Ovary (tissue), 3 donors: ENCODE data around the gene MAN1C1.

Source experiments
- EP300 ChIP-seq: sonication (generic); formaldehyde crosslinking; IDR thresholded peaks from one replicate; pipeline ENCODE4 v1.6.1; 2017; ENCODE audit warnings: antibody characterized with exemption
- POLR2A ChIP-seq: fragments of 450-650 bp; IDR thresholded peaks from one replicate; pipeline ENCODE4 v1.6.1; 2017; ENCODE audit warnings: antibody characterized with exemption, mild to moderate bottlenecking, moderate library complexity
- TF ChIP-seq, protein P1 (sequence below), 3 donors: fragments of 450-650 bp in 2 of 3; fragments of 200-600 bp in 1 of 3; IDR thresholded peaks; one replicate each; pipeline versions ENCODE4 v1.5.1 to v1.8.0; 2016 to 2022; ENCODE audit warnings: antibody characterized with exemption in 3 of 3, mild to moderate bottlenecking in 1 of 3
- donor health status: DM: no; HTN: no; CAD: no.

DNA sequence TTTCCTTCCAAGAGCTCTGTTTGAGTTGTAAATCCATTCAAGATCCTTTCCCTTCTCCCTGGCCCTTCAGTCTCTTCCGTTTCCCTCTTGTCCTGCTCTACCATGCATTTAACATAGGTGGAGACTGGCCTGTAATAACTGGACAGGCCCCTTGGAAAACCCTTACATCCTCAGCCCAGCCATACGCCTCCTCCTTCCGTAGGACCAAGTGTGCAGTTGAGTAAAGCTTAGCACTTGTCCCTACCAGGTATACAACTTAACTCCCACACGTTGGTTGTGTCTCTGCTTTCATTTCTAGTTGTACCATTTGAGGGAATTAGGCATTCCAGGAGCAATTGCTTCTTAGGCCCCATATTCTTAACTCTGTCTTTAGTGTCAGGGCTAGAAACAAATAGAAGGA lies 6.4 kb downstream of the MAN1C1 start:
- TF ChIP-seq POLR2A (no peak), EP300 (no peak)
- TF ChIP-seq, protein P1, sequence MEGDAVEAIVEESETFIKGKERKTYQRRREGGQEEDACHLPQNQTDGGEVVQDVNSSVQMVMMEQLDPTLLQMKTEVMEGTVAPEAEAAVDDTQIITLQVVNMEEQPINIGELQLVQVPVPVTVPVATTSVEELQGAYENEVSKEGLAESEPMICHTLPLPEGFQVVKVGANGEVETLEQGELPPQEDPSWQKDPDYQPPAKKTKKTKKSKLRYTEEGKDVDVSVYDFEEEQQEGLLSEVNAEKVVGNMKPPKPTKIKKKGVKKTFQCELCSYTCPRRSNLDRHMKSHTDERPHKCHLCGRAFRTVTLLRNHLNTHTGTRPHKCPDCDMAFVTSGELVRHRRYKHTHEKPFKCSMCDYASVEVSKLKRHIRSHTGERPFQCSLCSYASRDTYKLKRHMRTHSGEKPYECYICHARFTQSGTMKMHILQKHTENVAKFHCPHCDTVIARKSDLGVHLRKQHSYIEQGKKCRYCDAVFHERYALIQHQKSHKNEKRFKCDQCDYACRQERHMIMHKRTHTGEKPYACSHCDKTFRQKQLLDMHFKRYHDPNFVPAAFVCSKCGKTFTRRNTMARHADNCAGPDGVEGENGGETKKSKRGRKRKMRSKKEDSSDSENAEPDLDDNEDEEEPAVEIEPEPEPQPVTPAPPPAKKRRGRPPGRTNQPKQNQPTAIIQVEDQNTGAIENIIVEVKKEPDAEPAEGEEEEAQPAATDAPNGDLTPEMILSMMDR (IDR thresholded peaks at IDR 0.05): no peak
